Natural killer cell (primary cell): ENCODE measurements around the gene NRG4. TPM values are rescaled to one million over a fixed set of nuclear protein-coding genes. Genes with fewer than 3 reads are reported as not detected.

Source experiments
- ATAC-seq, 3 donors: fragments of 150-1000 bp in 2 of 3; fragments of 200-7000 bp in 1 of 3; cut with Tn5 transposase; 1 replicate in 1 of 3; 2 replicates in 2 of 3; pipeline ENCODE4 v1.10.0; 2021; ENCODE audit warnings: mild to moderate bottlenecking in 2 of 3, moderate library complexity in 2 of 3
- DNase-seq, 2 donors: peaks; one replicate each; pipeline versions ENCODE4 v3.0.0 to v3.0.0-alpha.2; 2013 to 2021; ENCODE audit warnings: mixed read lengths in 1 of 2
- H3K27ac ChIP-seq: one replicate; pipeline ENCODE4 v1.5.1; 2013; ENCODE audit warnings: mild to moderate bottlenecking, low read length
- H3K27me3 ChIP-seq: one replicate; pipeline ENCODE4 v1.6.1; 2013; ENCODE audit warnings: low read length; ENCODE audit not compliant: control insufficient read depth, insufficient read depth
- H3K36me3 ChIP-seq: one replicate; pipeline ENCODE4 v1.6.1; 2013; ENCODE audit warnings: low read length; ENCODE audit not compliant: control insufficient read depth, insufficient read depth
- H3K4me1 ChIP-seq: one replicate; pipeline ENCODE4 v1.6.1; 2013; ENCODE audit warnings: low read length; ENCODE audit not compliant: control insufficient read depth, insufficient read depth
- H3K4me3 ChIP-seq: one replicate; pipeline ENCODE4 v1.5.1; 2013; ENCODE audit warnings: low read length
- H3K9me3 ChIP-seq: one replicate; pipeline ENCODE4 v1.6.1; 2013; ENCODE audit warnings: low read length; ENCODE audit not compliant: control insufficient read depth, insufficient read depth
- H3K27ac Mint-ChIP-seq, 2 donors: one replicate each; pipeline ENCODE4 v1.8.0; 2022; ENCODE audit warnings: mild to moderate bottlenecking in 2 of 2, mixed read lengths in 2 of 2, moderate library complexity in 1 of 2
- H3K27me3 Mint-ChIP-seq, 2 donors: one replicate each; pipeline ENCODE4 v1.8.0; 2022; ENCODE audit warnings: low read depth in 2 of 2, mixed read lengths in 2 of 2
- H3K36me3 Mint-ChIP-seq: one replicate; pipeline ENCODE4 v1.8.0; 2022; ENCODE audit warnings: mixed read lengths
- H3K4me1 Mint-ChIP-seq, 2 donors: one replicate each; pipeline ENCODE4 v1.8.0; 2022; ENCODE audit warnings: mixed read lengths in 2 of 2
- H3K4me3 Mint-ChIP-seq: one replicate; pipeline ENCODE4 v1.8.0; 2022; ENCODE audit warnings: mild to moderate bottlenecking, moderate library complexity, mixed read lengths
- H3K9me3 Mint-ChIP-seq, 2 donors: one replicate each; pipeline ENCODE4 v1.8.0; 2022; ENCODE audit warnings: mixed read lengths in 2 of 2
- CTCF ChIP-seq: fragments of 200-600 bp; IDR thresholded peaks from one replicate; pipeline ENCODE4 v1.8.0; 2022; ENCODE audit warnings: antibody characterized with exemption
- WGBS: methylation state at CpG from one replicate; pipeline ENCODE4 v1.1.7; 2013; ENCODE audit warnings: missing lambda C conversion rate; ENCODE audit not compliant: insufficient coverage; 5-methylcytosine and 5-hydroxymethylcytosine counted together
- intact Hi-C: fragments of 100-400 bp; cut with micrococcal nuclease; formaldehyde crosslinking; loops from one replicate; pipeline ENCODE4 v1.14.2; 2022
- total RNA-seq, 4 donors: library from RNA; stranded (reverse); fragments of 120-200 nt in 1 of 4; gene quantifications; one replicate each; pipeline versions ENCODE4 v1.2.3 to v1.2.4, GENCODE V29; 2013 to 2022

The NRG4 gene
- total RNA-seq, 3 donors from 2014 or later (not counting 1 experiment from before 2014, with no cell fraction given): not detected

- Mint-ChIP-seq H3K27ac (peak within 1 kb of the TSS; percentile 2 to 41), H3K4me3 (peak within 1 kb of the TSS; percentile 85), H3K4me1 (peaks cover 13 to 19% of the 10 kb centered on the region in 2 donors), H3K27me3 (peaks cover 45 to 57% of the 10 kb centered on the region in 2 donors), H3K9me3 (no peaks in the 10 kb centered on the region), H3K36me3 (no peaks in the 10 kb centered on the region)
- TF ChIP-seq CTCF: no peak
- Histone ChIP-seq H3K27me3 (peaks cover 30% of the 10 kb centered on the region), H3K4me3 (peak within 1 kb of the TSS; percentile 36), H3K9me3 (no peaks in the 10 kb centered on the region), H3K36me3 (no peaks in the 10 kb centered on the region), H3K27ac (no peak within 1 kb of the TSS), H3K4me1 (peaks cover 19% of the 10 kb centered on the region)
- DNase-seq (peak; percentile 28 to 51), ATAC-seq (peak; percentile 41 to 55 (median 45))
- intact Hi-C loops: no loop called here
- WGBS: under 1% methylated on average over 107 of the region's 107 CpGs
These were observed 47.3 kb upstream of the NRG4 start, which contains the start of gene TMEM266 for GRCh38 chr15:76059320-76060117. Gene TMEM266, plus strand, starts transcription at chr15:76059985. Its CDS starts 74,279 bp downstream, at chr15:76134264.

GRCh38 chr15:76058714-76059319 lies 46.6 kb upstream of the NRG4 start:
- Mint-ChIP-seq H3K9me3 (no peaks in the 10 kb centered on the region), H3K4me3 (peak overlapping the region; percentile 84), H3K27ac (peak overlapping the region in 1 of 2 donors; percentile 41), H3K27me3 (peaks cover 50 to 55% of the 10 kb centered on the region in 2 donors), H3K4me1 (peaks cover 13 to 19% of the 10 kb centered on the region in 2 donors), H3K36me3 (no peaks in the 10 kb centered on the region)
- no peak for TF ChIP-seq CTCF
- Histone ChIP-seq H3K4me1 (peaks cover 19% of the 10 kb centered on the region), H3K27ac (no peak overlapping the region), H3K36me3 (no peaks in the 10 kb centered on the region), H3K27me3 (peaks cover 29% of the 10 kb centered on the region), H3K4me3 (peak overlapping the region; percentile 36), H3K9me3 (no peaks in the 10 kb centered on the region)
- whole genome bisulfite sequencing: 6% methylated on average over 16 of the region's 18 CpGs
- intact Hi-C loops: no loop called here
- no peak for ATAC-seq
- DNase-seq: peak in 1 of 2 donors; percentile 24

- Mint-ChIP-seq H3K27me3 (peaks cover 41 to 44% of the 10 kb centered on the region in 2 donors), H3K4me3 (no peak overlapping the region), H3K4me1 (peaks cover 13 to 19% of the 10 kb centered on the region in 2 donors), H3K9me3 (no peaks in the 10 kb centered on the region), H3K36me3 (no peaks in the 10 kb centered on the region), H3K27ac (no peak overlapping the region)
- no peak overlapping the region for H3K4me3 ChIP-seq
- H3K9me3 ChIP-seq: no peaks in the 10 kb centered on the region
- no peaks in the 10 kb centered on the region for H3K36me3 ChIP-seq
- peaks cover 29% of the 10 kb centered on the region for H3K27me3 ChIP-seq
- ATAC-seq (peak in 1 of 3 donors; percentile 22), DNase-seq (peak in 1 of 2 donors; percentile 74)
- intact Hi-C loops: loop anchor here (1.0 kb wide), 1 partner anchor 82 kb away; no protein-coding TSS in a partner anchor
- H3K4me1 ChIP-seq: peaks cover 19% of the 10 kb centered on the region
- peak; percentile 80 for TF ChIP-seq CTCF
- no peak overlapping the region for H3K27ac ChIP-seq
- WGBS: 5% methylated on average over 3 of the region's 7 CpGs
These were observed 45.2 kb upstream of the NRG4 start for GRCh38 chr15:76057332-76058000.
